ENCODE measurements around the gene LIPJ. TPM values are rescaled to one million over a fixed set of nuclear protein-coding genes. Genes with fewer than 3 reads are reported as not detected.

Gene LIPJ
- total RNA-seq, 1 experiment from 2014 or later: not detected

- Mint-ChIP-seq H3K4me1 (peaks cover 5 to 8% of the 10 kb centered on the region in 2 experiments), H3K9me3 (no peaks in the 10 kb centered on the region), H3K36me3 (ENCODE audit: insufficient read depth in 1 of 3, low read depth in 3 of 3) (no peaks in the 10 kb centered on the region; a peak in 1 of 7 replicates), H3K27me3 (ENCODE audit: low read depth) (no peaks in the 10 kb centered on the region), H3K4me3 (no peak overlapping the region), H3K27ac (no peak overlapping the region)
- DNase-seq: no peak
- Histone ChIP-seq H3K56ac (ENCODE audit: insufficient read length, low read depth, low read length) (no peak overlapping the region), H3K18ac (ENCODE audit: insufficient read length, low read depth, low read length) (no peak overlapping the region), H3K79me2 (ENCODE audit: insufficient read depth, low read length) (no peaks in the 10 kb centered on the region), H2BK15ac (ENCODE audit: low read depth, low read length) (no peak overlapping the region), H3K27ac (ENCODE audit: insufficient read length, low read depth, low read length) (no peak overlapping the region), H4K91ac (ENCODE audit: insufficient read length, low read depth, low read length) (no peak overlapping the region), H4K20me1 (ENCODE audit: control insufficient read depth, insufficient read depth, insufficient read length) (no peaks in the 10 kb centered on the region), H3K23ac (ENCODE audit: insufficient read length, low read depth, low read length) (no peak overlapping the region), H3K23me2 (ENCODE audit: insufficient read length, low read depth, low read length, poor library complexity, severe bottlenecking) (no peaks in the 10 kb centered on the region), H2BK20ac (ENCODE audit: low read depth, low read length, poor library complexity, severe bottlenecking) (no peak overlapping the region), H2AK5ac (ENCODE audit: insufficient read length, low read length) (no peak overlapping the region), H3K79me1 (ENCODE audit: insufficient read depth, low read depth, low read length, poor library complexity, severe bottlenecking) (no peaks in the 10 kb centered on the region), H3K9me3 (ENCODE audit: control insufficient read depth, low read depth, low read length) (no peaks in the 10 kb centered on the region), H4K5ac (ENCODE audit: insufficient read length, low read depth, low read length) (no peak overlapping the region), H3K14ac (ENCODE audit: insufficient read depth, low read length) (no peak overlapping the region), H2BK12ac (ENCODE audit: insufficient read length, low read depth, low read length) (no peak overlapping the region), H3K9ac (ENCODE audit: extremely low read depth, insufficient read length, low read length) (no peak overlapping the region), H2BK120ac (ENCODE audit: low read depth, low read length, poor library complexity, severe bottlenecking) (no peak overlapping the region), H2BK5ac (ENCODE audit: insufficient read length, low read length) (no peak overlapping the region), H3T11ph (ENCODE audit: low read length) (no peak overlapping the region), H3K4ac (ENCODE audit: low read depth, low read length) (no peak overlapping the region), H4K8ac (replicated peaks; ENCODE audit: insufficient read length, low read depth, low read length) (no peak overlapping the region), H3K4me1 (ENCODE audit: insufficient read depth, low read length) (no peaks in the 10 kb centered on the region), H2AFZ (ENCODE audit: low read length) (no peak overlapping the region), H3K4me2 (ENCODE audit: insufficient read depth, insufficient read length, low read length) (no peak overlapping the region), H3K27me3 (ENCODE audit: insufficient read depth, low read length) (no peaks in the 10 kb centered on the region)
- no CpG with 5 or more reads among the region's 2 CpGs for WGBS (ENCODE audit: extremely low coverage, insufficient read length, low lambda C conversion rate)
- no peak for TF ChIP-seq CTCF (conservative IDR thresholded peaks at IDR 0.05)
Observed at GRCh38 chr10:88544140-88544870, 42.3 kb upstream of the LIPJ start.
